Sigmoid colon (tissue), 7 donors: ENCODE data around the gene JUND. TPM values are rescaled to one million over a fixed set of nuclear protein-coding genes. Genes with fewer than 3 reads are reported as not detected.

ENCODE experiments used
- DNase-seq: peaks from one replicate; pipeline ENCODE4 v3.0.0-alpha.2; 2019
- H3K27ac ChIP-seq, 4 donors: fragments of 200-600 bp; sonication (generic); one replicate each; pipeline ENCODE4 v1.5.1; 2016 to 2019; ENCODE audit warnings: mild to moderate bottlenecking in 1 of 4
- H3K27me3 ChIP-seq, 3 donors: fragments of 200-600 bp; sonication (generic); one replicate each; pipeline ENCODE4 v1.5.1; 2019; ENCODE audit warnings: mild to moderate bottlenecking in 1 of 3
- H3K36me3 ChIP-seq, 4 donors: fragments of 200-600 bp; sonication (generic); one replicate each; pipeline ENCODE4 v1.5.1; 2016 to 2019
- H3K4me1 ChIP-seq, 4 donors: fragments of 200-600 bp; sonication (generic); one replicate each; pipeline ENCODE4 v1.5.1; 2017 to 2019
- H3K4me3 ChIP-seq, 4 donors: fragments of 200-600 bp; sonication (generic); one replicate each; pipeline ENCODE4 v1.5.1; 2017 to 2019; ENCODE audit warnings: mild to moderate bottlenecking in 2 of 4, moderate library complexity in 1 of 4
- H3K9me3 ChIP-seq, 4 donors: fragments of 200-600 bp in 3 of 4; sonication (generic) in 3 of 4; one replicate each; pipeline versions ENCODE4 v1.5.1 to v1.6.1; 2013 to 2019
- EP300 ChIP-seq, 4 donors: sonication (generic); formaldehyde crosslinking; IDR thresholded peaks; one replicate each; pipeline ENCODE4 v1.6.1; 2017; ENCODE audit warnings: antibody characterized with exemption in 4 of 4
- POLR2A ChIP-seq, 2 donors: fragments of 450-650 bp; IDR thresholded peaks; one replicate each; pipeline ENCODE4 v1.6.1; 2016; ENCODE audit warnings: antibody characterized with exemption in 2 of 2, mild to moderate bottlenecking in 2 of 2, moderate library complexity in 2 of 2
- POLR2AphosphoS5 ChIP-seq, 4 donors: sonication (generic); formaldehyde crosslinking; IDR thresholded peaks; one replicate each; pipeline ENCODE4 v1.6.1; 2017; ENCODE audit warnings: antibody characterized with exemption in 4 of 4
- WGBS, 2 donors: extraction: QIAGEN DNeasy Blood & Tissue Kit; methylation state at CpG; one replicate each; pipeline ENCODE4 v1.1.7; 2013; 5-methylcytosine and 5-hydroxymethylcytosine counted together
- intact Hi-C: fragments of 100-400 bp; cut with DNase I; formaldehyde crosslinking; loops from one replicate; pipeline ENCODE4 v1.15.1; 2023
- polyA plus RNA-seq, 3 donors: library from polyadenylated mRNA; stranded (reverse); fragments of 200-250 nt; gene quantifications; one replicate each; pipeline ENCODE4 v1.2.3, GENCODE V29; 2013
- total RNA-seq, 4 donors: library from RNA; depleted of rRNA; stranded (reverse); fragments of >200 nt; gene quantifications; one replicate each; pipeline ENCODE4 v1.1.0, GENCODE V29; 2016
- TF ChIP-seq, protein P1 (sequence below), 4 experiments: fragments of 450-650 bp in 3 of 4; fragments of 200-600 bp in 1 of 4; IDR thresholded peaks; one replicate each; pipeline ENCODE4 v1.5.1; 2016 to 2019; ENCODE audit warnings: antibody characterized with exemption in 4 of 4, mild to moderate bottlenecking in 3 of 4, moderate library complexity in 2 of 4
- donor health status: healthy with polysubstance abuse.
- donor health status: Bipolar disorder and iron deficiency.
- donor health status: healthy.

The JUND gene
- total and polyA plus RNA-seq, 7 donors, result 163 to 369 (median 180) TPM

DNA sequence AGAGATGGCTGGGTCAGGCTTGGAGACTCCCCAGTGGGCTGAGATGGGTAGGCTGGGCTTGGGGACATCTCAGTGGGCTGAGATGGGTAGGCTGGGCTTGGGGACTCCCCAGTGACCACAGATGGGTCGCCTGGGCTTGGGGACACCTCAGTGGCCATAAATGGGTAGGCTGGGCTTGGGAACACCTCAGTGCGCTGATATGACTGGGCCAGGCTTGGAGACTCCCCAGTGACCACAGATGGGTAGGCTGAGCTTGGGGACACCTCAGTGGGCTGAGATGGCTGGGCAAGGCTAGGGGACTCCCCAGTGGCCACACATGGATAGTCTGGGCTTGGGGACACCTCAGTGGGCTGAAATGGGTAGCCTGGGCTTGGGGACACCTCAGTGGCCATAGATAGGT lies 19.9 kb downstream of the JUND start:
- 91 to 94% methylated on average over 2 of the region's 2 CpGs for WGBS, 2 donors
- no peak for DNase-seq
- TF ChIP-seq POLR2A (IDR thresholded peaks at IDR 0.05) (no peak), POLR2AphosphoS5 (IDR thresholded peaks at IDR 0.05) (no peak), EP300 (IDR thresholded peaks at IDR 0.05) (no peak)
- TF ChIP-seq, protein P1, sequence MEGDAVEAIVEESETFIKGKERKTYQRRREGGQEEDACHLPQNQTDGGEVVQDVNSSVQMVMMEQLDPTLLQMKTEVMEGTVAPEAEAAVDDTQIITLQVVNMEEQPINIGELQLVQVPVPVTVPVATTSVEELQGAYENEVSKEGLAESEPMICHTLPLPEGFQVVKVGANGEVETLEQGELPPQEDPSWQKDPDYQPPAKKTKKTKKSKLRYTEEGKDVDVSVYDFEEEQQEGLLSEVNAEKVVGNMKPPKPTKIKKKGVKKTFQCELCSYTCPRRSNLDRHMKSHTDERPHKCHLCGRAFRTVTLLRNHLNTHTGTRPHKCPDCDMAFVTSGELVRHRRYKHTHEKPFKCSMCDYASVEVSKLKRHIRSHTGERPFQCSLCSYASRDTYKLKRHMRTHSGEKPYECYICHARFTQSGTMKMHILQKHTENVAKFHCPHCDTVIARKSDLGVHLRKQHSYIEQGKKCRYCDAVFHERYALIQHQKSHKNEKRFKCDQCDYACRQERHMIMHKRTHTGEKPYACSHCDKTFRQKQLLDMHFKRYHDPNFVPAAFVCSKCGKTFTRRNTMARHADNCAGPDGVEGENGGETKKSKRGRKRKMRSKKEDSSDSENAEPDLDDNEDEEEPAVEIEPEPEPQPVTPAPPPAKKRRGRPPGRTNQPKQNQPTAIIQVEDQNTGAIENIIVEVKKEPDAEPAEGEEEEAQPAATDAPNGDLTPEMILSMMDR (IDR thresholded peaks at IDR 0.05), result no peak
- Histone ChIP-seq H3K4me1 (no peaks in the 10 kb centered on the region), H3K36me3 (peaks cover 6 to 35% (median 8%) of the 10 kb centered on the region in 4 donors), H3K9me3 (no peaks in the 10 kb centered on the region), H3K27ac (no peak overlapping the region), H3K4me3 (no peak overlapping the region), H3K27me3 (no peaks in the 10 kb centered on the region)
- intact Hi-C loops, result no loop called here

DNA sequence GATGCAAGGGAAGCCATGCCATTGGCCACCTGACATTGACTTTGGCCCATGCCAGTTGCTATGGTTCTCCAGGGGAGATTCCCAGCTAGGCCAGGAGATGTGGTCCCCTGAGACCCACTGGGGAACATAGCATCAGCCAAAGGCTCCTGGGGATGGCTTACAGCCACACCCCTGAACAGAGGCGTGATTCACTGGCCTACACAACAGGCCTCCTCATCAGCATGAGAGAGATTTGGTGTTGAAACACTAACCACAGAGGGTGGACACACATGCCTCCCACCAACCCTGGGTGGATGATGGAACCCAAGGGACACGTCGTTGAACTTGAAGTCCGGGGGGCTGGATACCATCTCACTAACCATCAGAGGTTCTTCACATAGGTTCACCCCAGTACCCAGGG lies 21.5 kb downstream of the JUND start:
- Histone ChIP-seq H3K27me3 (peaks cover 0 to 9% (median 5%) of the 10 kb centered on the region in 3 donors), H3K4me3 (no peak overlapping the region), H3K9me3 (no peaks in the 10 kb centered on the region), H3K4me1 (no peaks in the 10 kb centered on the region), H3K27ac (no peak overlapping the region), H3K36me3 (peaks cover 0 to 20% (median 0%) of the 10 kb centered on the region in 4 donors)
- intact Hi-C loops, result no loop called here
- WGBS, 2 donors, result 92% methylated on average over 4 of the region's 4 CpGs
- no peak for DNase-seq
- no peak for TF ChIP-seq EP300 (IDR thresholded peaks at IDR 0.05)
- TF ChIP-seq, protein P1 (IDR thresholded peaks at IDR 0.05), result no peak

DNA sequence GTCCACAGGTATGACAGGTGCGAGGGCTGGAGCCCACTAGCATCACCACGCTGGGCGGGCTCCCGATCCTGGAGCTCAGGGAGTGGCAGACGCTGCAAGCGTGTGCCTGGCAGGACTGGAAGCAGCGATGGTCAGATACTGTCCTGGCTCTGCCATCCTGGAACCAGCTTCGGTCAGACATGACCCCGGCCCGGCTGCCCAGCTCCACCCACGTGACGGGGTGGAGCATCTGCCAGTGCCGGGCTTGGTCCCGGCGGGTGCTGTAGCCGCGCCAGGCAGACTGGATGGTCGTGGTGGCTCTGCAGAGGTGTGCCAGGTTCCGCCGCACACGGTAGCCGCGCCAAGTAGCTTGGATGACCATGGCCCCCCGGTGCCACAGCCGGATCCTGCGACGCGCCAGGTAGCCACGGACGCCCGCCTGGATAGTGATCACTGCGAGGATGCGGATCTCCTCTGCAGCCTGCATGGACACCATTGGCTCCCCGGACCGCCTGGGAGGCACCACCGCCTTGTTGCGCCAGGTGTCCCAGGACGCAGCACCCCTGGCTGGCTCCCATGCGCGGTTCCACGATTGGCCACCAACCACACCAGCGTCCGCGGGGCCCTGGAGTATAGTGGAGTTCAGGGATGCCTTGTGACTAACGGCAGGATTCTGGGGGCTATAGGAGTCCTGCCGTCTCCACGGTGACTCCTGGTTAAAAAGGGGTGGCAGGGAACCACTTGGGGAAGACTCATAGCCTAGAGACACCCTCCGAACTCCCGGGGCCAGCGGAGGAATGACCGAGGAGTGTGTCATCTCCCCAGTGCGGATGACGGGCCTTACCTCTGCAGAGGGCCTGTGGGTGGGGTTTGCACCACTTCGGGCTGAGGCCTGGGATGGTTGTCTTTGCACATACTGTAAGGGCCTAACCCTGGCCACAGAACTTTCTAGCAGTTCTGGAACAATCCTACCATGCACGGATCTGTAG lies 23.6 kb downstream of the JUND start:
- Histone ChIP-seq H3K4me1 (no peaks in the 10 kb centered on the region), H3K36me3 (peaks cover 0 to 3% (median 0%) of the 10 kb centered on the region in 4 donors), H3K9me3 (no peaks in the 10 kb centered on the region), H3K27ac (no peak overlapping the region), H3K4me3 (no peak overlapping the region), H3K27me3 (peaks cover 0 to 13% (median 5%) of the 10 kb centered on the region in 3 donors)
- 92 to 94% methylated on average over 55 of the region's 55 CpGs for WGBS, 2 donors
- intact Hi-C loops, result no loop called here
- TF ChIP-seq, protein P1 (IDR thresholded peaks at IDR 0.05), result no peak
- no peak for DNase-seq

DNA sequence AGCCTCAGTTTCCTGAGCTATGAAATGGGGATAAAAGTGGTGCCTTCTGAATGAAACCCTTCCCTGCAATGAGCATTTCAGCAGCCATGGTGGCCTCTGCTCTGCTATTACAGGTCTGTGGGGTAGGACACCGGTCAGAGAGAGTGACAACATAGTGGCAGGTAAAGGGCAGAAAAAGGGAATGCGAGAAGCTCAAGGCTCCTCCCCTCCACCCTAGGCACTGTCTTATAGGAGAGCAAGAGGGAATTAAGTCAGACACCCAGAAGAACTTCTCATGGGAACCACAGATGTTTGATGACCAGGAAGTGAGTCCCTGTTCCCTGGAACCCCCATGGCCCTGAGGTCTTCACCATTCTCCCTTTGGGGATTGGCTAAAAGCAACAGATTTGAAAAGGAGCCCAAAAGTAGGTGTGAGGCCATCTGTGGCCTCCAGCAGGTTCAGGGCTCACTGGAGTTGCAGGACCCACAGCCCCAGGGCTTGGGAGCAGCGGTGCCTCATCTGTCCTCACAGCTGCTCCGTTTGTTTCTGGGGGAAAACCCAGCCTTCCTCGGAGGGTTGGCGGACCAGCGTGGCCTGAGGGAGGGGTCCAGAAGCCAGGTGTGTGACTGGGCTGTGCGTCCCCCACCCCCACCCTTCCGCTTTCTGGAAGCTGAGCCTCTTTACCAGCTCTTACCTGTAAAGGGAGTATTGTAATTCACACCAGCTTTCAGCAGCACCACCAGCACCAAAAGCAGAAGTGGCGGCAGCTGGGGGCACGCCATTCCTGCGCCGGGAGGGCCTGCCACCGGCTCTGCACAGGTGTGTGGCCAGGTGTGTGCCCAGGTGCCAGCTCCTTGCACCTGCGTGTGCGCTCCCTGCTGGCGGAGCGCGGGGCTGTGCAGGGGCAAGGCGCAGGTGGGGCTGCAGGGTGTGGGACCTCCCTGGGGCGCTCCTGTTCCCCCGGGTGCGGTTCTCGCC lies 26.6 kb downstream of the JUND start:
- Histone ChIP-seq H3K9me3 (no peaks in the 10 kb centered on the region), H3K36me3 (peaks cover 0 to 3% (median 0%) of the 10 kb centered on the region in 4 donors), H3K27ac (no peak overlapping the region), H3K4me1 (peaks cover 0 to 5% (median 0%) of the 10 kb centered on the region in 4 donors), H3K4me3 (no peak overlapping the region), H3K27me3 (peaks cover 0 to 13% (median 5%) of the 10 kb centered on the region in 3 donors)
- TF ChIP-seq, protein P1 (IDR thresholded peaks at IDR 0.05), result peak in 1 of 4 experiments; percentile 8
- no peak for TF ChIP-seq POLR2AphosphoS5 (IDR thresholded peaks at IDR 0.05)
- no peak for DNase-seq
- intact Hi-C loops, result no loop called here
- 10 to 21% methylated on average over 24 of the region's 24 CpGs for WGBS, 2 donors
